Forelimb muscle (tissue), 1 donor: Measurements from ENCODE around the gene TBC1D2. TPM values are rescaled to one million over a fixed set of nuclear protein-coding genes. Genes with fewer than 3 reads are reported as not detected.

Source experiments
- DNase-seq: peaks from one replicate; pipeline ENCODE4 v3.0.0-alpha.2; 2013; ENCODE audit warnings: low read depth
- polyA plus RNA-seq: library from polyadenylated mRNA; unstranded; fragments of 120-200 nt; gene quantifications from one replicate; pipeline ENCODE4 v1.2.1, GENCODE V29; 2013; ENCODE audit not compliant: insufficient read length

Gene TBC1D2
- polyA plus RNA-seq, 1 donor: 2.2 TPM

- DNase-seq: no peak
These were observed 15.0 kb downstream of the TBC1D2 start for GRCh38 chr9:98240475-98240874.

GRCh38 chr9:98236901-98237487, 18.5 kb downstream of the TBC1D2 start:
- DNase-seq: no peak

- no peak for DNase-seq
These were observed 20.3 kb downstream of the TBC1D2 start for GRCh38 chr9:98235126-98235525.

- no peak for DNase-seq
These were observed 21.1 kb downstream of the TBC1D2 start for GRCh38 chr9:98234245-98234825.

- no peak for DNase-seq
These were observed 22.5 kb downstream of the TBC1D2 start for GRCh38 chr9:98232926-98233325.

GRCh38 chr9:98231770-98232478, 23.5 kb downstream of the TBC1D2 start:
- DNase-seq: no peak

GRCh38 chr9:98230789-98231188, 24.7 kb downstream of the TBC1D2 start:
- no peak for DNase-seq

GRCh38 chr9:98230304-98230703, 25.1 kb downstream of the TBC1D2 start:
- no peak for DNase-seq

- DNase-seq: no peak
These were observed 25.8 kb downstream of the TBC1D2 start for GRCh38 chr9:98229620-98230019.

GRCh38 chr9:98229090-98229395, 26.4 kb downstream of the TBC1D2 start:
- DNase-seq: no peak

DNA sequence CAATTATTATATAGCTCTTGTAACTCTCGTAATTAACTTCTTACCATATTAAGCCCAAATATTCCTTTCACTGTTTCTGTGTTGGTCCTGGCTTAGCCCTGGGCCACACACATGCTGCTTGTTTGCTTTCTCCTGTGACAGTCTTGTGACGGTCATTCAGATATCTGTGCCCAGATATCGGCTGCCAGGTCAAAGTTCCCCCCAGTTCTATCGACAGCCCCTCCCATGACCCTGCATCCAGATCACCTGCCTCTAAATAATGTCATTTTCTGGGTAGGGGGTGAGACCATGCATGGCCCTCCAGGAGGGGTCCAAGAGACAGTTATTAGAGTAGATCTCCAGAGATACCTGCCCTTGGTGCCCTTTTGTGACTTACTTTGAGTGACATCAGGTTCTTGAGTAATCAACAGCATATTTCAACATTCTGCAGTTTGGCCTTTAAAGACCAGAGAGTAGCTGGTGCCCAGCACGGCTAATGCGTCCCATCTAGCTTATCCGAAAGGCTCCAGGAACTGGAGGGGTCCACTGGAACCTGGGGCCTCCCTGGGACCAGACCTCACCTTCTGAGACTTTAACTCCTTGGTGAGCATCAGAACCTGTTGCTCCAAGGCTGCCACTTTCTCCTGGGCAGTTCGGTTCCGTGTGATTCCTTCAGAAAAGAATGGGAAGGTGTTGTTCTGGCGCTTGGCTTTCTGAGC, 26.9 kb downstream of the TBC1D2 start:
- no peak for DNase-seq

DNA sequence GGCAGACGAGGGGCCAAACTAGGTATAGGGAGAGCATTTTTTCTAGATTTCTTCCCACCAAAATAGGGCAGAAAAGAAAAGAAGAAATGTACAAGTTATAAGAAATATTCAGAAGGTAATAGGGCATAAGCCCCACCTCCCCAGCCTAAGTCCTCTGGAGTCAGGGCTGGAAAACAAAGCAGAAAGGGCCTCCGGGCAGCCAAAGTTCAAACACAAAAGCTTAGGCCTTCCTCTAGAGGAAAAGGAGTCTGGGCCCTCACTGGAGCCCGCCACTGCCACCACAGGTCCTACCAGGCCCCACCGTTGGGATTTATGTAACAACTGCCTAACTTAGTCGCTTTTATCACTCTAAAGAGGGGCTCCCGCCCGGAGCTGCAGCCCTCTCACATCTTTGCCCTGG, 27.6 kb downstream of the TBC1D2 start:
- DNase-seq: no peak

DNA sequence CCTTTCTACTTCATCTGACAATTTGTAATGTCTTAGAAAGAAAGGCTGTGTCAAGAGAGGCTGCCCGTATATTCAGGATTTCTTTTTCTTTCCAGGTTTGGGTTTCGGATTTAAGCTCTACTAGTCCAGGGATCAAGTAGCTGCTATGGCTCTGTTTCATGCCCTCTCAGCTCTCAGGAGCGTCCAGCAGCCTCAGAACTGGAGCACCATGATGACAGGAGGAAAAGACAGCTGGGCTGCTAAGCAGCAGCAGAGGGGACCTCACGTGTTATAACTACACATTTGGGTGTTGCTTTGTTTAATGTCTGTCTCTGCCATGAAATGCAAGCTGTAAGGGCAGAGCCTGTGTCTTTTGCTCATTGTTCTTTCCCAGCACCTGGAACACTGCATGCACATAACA, 28.5 kb downstream of the TBC1D2 start:
- DNase-seq: no peak

DNA sequence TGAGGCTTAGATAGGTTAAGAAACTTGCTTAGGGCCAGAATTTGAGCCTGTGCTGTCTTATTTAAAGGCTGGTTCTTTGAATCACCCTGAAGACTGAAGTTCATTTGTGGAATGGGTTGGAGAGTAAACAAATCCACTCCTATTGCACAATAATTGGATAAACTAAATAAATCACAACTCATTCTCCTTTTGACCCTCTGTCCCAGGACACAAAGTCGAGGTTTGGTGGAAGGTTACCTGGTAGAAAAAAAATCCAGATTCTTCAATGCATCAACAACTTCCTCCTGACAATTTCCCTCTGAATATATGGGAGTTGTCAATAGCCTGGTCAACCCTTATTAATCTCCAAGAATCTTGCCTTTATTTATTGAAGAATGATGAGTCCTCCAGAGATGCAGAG, 28.9 kb downstream of the TBC1D2 start:
- no peak for DNase-seq

DNA sequence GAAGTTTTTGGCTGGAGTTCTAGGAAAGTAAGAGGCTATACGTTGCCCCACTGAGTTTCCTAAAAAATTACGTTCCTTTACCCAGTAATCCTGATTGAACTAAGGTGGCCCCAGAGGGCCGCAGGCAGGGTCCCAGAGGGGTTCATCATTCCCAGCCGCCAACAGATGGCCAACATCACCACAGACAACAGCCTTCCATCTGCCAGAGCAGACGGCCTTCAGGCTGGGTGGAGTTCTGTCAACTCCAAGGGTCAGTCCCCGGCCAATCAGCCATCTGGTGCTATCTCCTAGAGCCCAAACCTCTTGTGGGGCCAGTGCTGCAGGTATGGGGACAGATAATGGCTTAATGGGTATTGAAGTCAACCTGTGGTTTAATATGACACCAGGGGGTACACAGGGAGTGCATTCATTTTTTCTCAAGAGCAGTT, 30.4 kb downstream of the TBC1D2 start:
- no peak for DNase-seq

DNA sequence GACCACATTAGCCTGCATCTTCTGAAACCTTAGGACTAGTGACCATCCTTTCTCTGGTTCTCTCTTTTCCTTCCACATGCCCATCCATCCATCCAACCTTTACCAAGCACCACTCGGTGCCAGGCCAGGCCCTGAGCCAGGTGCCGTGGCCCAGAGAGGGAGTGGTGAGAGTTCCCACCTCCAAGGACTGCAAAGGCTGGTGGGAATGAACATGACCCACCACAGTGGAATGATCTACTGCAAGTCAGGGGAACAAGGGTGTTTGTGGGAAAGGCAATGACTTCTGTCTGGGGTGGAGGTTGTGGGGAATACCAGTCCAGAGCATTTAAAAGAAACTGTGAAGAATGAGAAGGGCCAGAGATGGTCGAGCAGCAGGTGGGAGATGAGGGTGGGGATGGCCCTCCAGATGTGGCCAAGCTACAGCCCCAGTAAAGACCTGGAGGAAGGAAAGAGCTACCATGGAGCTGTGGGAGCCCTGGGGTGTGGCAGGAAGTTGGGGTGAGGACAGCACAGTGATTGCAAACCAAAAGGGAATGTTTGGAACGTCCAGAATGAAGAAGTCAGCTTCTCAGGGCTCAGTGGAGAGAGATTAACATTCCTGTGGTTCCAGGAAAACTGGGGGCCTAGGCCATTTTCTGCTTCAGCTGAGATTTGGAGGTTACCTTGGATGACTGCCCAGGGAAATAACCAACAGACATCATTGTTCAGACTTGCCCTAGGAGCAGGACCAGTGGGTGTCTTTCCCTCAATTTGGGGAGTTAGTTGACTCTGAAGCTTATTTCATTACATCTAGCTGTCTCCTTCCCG, 32.4 kb downstream of the TBC1D2 start:
- no peak for DNase-seq

GRCh38 chr9:98220911-98221310, 34.5 kb downstream of the TBC1D2 start:
- DNase-seq: no peak

DNA sequence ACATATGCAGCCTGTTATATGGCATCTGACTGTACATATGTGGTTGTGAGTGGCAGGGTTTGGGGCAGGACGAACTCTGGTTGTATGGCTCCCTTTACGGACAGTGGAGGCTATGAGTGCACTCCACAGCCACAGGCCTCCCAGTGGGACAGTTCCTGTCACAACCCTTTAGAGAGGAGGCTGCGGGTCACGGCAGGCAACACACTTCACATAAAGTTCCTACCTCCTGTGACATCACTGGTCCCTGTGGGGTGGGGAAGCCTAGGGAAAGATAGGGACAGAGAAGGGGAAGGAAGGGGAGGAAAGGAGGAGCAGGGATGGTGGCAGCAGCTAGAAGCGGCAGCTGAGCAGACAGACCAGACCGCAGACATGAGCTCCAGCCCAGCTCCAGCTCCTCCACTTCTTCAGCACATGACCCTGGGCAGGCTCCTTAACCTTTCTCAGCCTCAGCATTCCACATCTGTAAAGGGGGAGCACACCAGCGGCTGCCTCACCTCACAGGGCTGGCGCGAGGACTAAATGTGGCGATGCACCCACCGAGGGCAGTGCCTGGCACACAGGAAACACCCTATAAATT, 35.6 kb downstream of the TBC1D2 start:
- DNase-seq: no peak

GRCh38 chr9:98219364-98219716, 36.1 kb downstream of the TBC1D2 start:
- DNase-seq: no peak

GRCh38 chr9:98218562-98219363, 36.7 kb downstream of the TBC1D2 start:
- DNase-seq: no peak

GRCh38 chr9:98217255-98217654, 38.2 kb downstream of the TBC1D2 start:
- no peak for DNase-seq
